Astrocyte (in vitro differentiated cells and primary cell): ENCODE results near the gene KIAA0513. TPM values are rescaled to one million over a fixed set of nuclear protein-coding genes. Genes with fewer than 3 reads are reported as not detected.

Source experiments
- DNase-seq: peaks from one replicate; pipeline ENCODE4 v3.0.0-alpha.2; 2010; ENCODE audit warnings: low read depth
- FAIRE-seq: peaks from 2 replicates; lab custom pipeline; 2011; peaks lifted over from hg19 to GRCh38; lab: Jason Lieb, UNC
- H2AFZ ChIP-seq: 2 replicates; pipeline ENCODE4 v1.6.0; 2012; ENCODE audit warnings: low read depth, low read length, inconsistent platforms
- H3K27ac ChIP-seq: 2 replicates; pipeline ENCODE4 v1.5.1; 2011; ENCODE audit warnings: low read depth, low read length, inconsistent platforms
- H3K27me3 ChIP-seq: 2 replicates; pipeline ENCODE4 v1.6.0; 2011; ENCODE audit warnings: low read length, inconsistent platforms; ENCODE audit not compliant: insufficient read depth
- H3K36me3 ChIP-seq: 2 replicates; pipeline ENCODE4 v1.5.1; 2011; ENCODE audit warnings: low read length, inconsistent platforms; ENCODE audit not compliant: insufficient read depth
- H3K4me1 ChIP-seq: 2 replicates; pipeline ENCODE4 v1.5.1; 2011; ENCODE audit warnings: low read length, inconsistent platforms; ENCODE audit not compliant: insufficient read depth
- H3K4me2 ChIP-seq: 2 replicates; pipeline ENCODE4 v1.6.0; 2012; ENCODE audit warnings: low read length, inconsistent platforms
- H3K4me3 ChIP-seq: 2 replicates; pipeline ENCODE4 v1.5.1; 2011; ENCODE audit warnings: low read depth, mild to moderate bottlenecking, low read length, inconsistent platforms; ENCODE audit not compliant: insufficient read depth
- H3K79me2 ChIP-seq: 2 replicates; pipeline ENCODE4 v1.6.0; 2012; ENCODE audit warnings: mild to moderate bottlenecking, low read length, inconsistent platforms; ENCODE audit not compliant: insufficient read depth
- H3K9ac ChIP-seq: 2 replicates; pipeline ENCODE4 v1.6.0; 2012; ENCODE audit warnings: mild to moderate bottlenecking, low read length, inconsistent platforms
- H3K9me3 ChIP-seq: 2 replicates; pipeline ENCODE4 v1.5.1; 2012; ENCODE audit warnings: low read depth, mild to moderate bottlenecking, low read length, inconsistent platforms; ENCODE audit not compliant: insufficient read depth
- H4K20me1 ChIP-seq: 2 replicates; pipeline ENCODE4 v1.6.0; 2012; ENCODE audit warnings: low read length, inconsistent platforms; ENCODE audit not compliant: insufficient read depth
- H3K27ac Mint-ChIP-seq: one replicate; pipeline ENCODE4 v1.8.0; 2021; ENCODE audit warnings: mild to moderate bottlenecking, mixed read lengths; ENCODE audit not compliant: unreplicated experiment
- H3K27me3 Mint-ChIP-seq: one replicate; pipeline ENCODE4 v1.8.0; 2021; ENCODE audit warnings: low read depth, mixed read lengths; ENCODE audit not compliant: unreplicated experiment
- H3K36me3 Mint-ChIP-seq: one replicate; pipeline ENCODE4 v1.8.0; 2021; ENCODE audit warnings: low read depth, mixed read lengths; ENCODE audit not compliant: unreplicated experiment
- H3K4me1 Mint-ChIP-seq: one replicate; pipeline ENCODE4 v1.8.0; 2021; ENCODE audit warnings: low read depth, mixed read lengths; ENCODE audit not compliant: unreplicated experiment
- H3K4me3 Mint-ChIP-seq: one replicate; pipeline ENCODE4 v1.8.0; 2021; ENCODE audit warnings: mild to moderate bottlenecking, moderate library complexity, mixed read lengths; ENCODE audit not compliant: unreplicated experiment
- H3K9me3 Mint-ChIP-seq: one replicate; pipeline ENCODE4 v1.8.0; 2021; ENCODE audit warnings: mild to moderate bottlenecking, mixed read lengths; ENCODE audit not compliant: unreplicated experiment
- CTCF ChIP-seq: IDR thresholded peaks from 2 replicates; pipeline ENCODE4 v1.5.1; 2011; ENCODE audit warnings: low read depth, mild to moderate bottlenecking, inconsistent platforms, low read length, moderate library complexity; ENCODE audit not compliant: insufficient read depth
- EZH2 ChIP-seq: IDR thresholded peaks from 2 replicates; pipeline ENCODE4 v1.6.1; 2012; ENCODE audit warnings: mild to moderate bottlenecking, low read length, inconsistent platforms; ENCODE audit not compliant: insufficient read depth
- total RNA-seq: library from RNA; stranded (reverse); gene quantifications from 2 replicates; pipeline ENCODE4 v1.2.1, GENCODE V29; 2021

KIAA0513 gene
- total RNA-seq, 1 donor from 2014 or later = 7.5 TPM

GRCh38 chr16:85138825-85139627 lies 111.4 kb downstream of the KIAA0513 start:
- Mint-ChIP-seq H3K36me3 (no peaks in the 10 kb centered on the region), H3K4me3 (no peak overlapping the region), H3K4me1 (peaks cover 6% of the 10 kb centered on the region), H3K9me3 (peaks cover 7% of the 10 kb centered on the region), H3K27me3 (peaks cover 32% of the 10 kb centered on the region), H3K27ac (peak overlapping the region; percentile 44)
- H3K36me3 ChIP-seq = no peaks in the 10 kb centered on the region
- DNase-seq = no peak
- peaks cover 18% of the 10 kb centered on the region for H3K4me1 ChIP-seq
- H3K4me2 ChIP-seq = no peak overlapping the region
- no peaks in the 10 kb centered on the region for H3K27me3 ChIP-seq
- no peaks in the 10 kb centered on the region for H4K20me1 ChIP-seq
- no peaks in the 10 kb centered on the region for H3K79me2 ChIP-seq
- no peak for FAIRE-seq
- no peak overlapping the region for H3K27ac ChIP-seq
- H2AFZ ChIP-seq = no peak overlapping the region
- H3K9ac ChIP-seq = no peak overlapping the region
- TF ChIP-seq CTCF (no peak), EZH2 (no peak)
- H3K4me3 ChIP-seq = no peak overlapping the region
- no peaks in the 10 kb centered on the region for H3K9me3 ChIP-seq

- no peak overlapping the region for H3K27ac ChIP-seq
- no peak overlapping the region for H3K4me2 ChIP-seq
- Mint-ChIP-seq H3K27ac (peak overlapping the region; percentile 34), H3K4me1 (peaks cover 6% of the 10 kb centered on the region), H3K4me3 (no peak overlapping the region), H3K9me3 (peaks cover 7% of the 10 kb centered on the region), H3K27me3 (peaks cover 28% of the 10 kb centered on the region), H3K36me3 (no peaks in the 10 kb centered on the region)
- FAIRE-seq (no peak), DNase-seq (no peak)
- H3K4me1 ChIP-seq = peaks cover 18% of the 10 kb centered on the region
- no peak overlapping the region for H2AFZ ChIP-seq
- TF ChIP-seq CTCF = no peak
- TF ChIP-seq EZH2 = no peak
- no peaks in the 10 kb centered on the region for H3K79me2 ChIP-seq
- H3K9me3 ChIP-seq = no peaks in the 10 kb centered on the region
- H3K4me3 ChIP-seq = no peak overlapping the region
- H3K9ac ChIP-seq = no peak overlapping the region
- H4K20me1 ChIP-seq = no peaks in the 10 kb centered on the region
- no peaks in the 10 kb centered on the region for H3K27me3 ChIP-seq
- no peaks in the 10 kb centered on the region for H3K36me3 ChIP-seq
These were observed 112.3 kb downstream of the KIAA0513 start for GRCh38 chr16:85139881-85140339.
